ENCODE data around the gene IL25. TPM values are rescaled to one million over a fixed set of nuclear protein-coding genes. Genes with fewer than 3 reads are reported as not detected.

IL25 gene
- total and polyA plus RNA-seq, 2 experiments from 2014 or later, result not detected

DNA sequence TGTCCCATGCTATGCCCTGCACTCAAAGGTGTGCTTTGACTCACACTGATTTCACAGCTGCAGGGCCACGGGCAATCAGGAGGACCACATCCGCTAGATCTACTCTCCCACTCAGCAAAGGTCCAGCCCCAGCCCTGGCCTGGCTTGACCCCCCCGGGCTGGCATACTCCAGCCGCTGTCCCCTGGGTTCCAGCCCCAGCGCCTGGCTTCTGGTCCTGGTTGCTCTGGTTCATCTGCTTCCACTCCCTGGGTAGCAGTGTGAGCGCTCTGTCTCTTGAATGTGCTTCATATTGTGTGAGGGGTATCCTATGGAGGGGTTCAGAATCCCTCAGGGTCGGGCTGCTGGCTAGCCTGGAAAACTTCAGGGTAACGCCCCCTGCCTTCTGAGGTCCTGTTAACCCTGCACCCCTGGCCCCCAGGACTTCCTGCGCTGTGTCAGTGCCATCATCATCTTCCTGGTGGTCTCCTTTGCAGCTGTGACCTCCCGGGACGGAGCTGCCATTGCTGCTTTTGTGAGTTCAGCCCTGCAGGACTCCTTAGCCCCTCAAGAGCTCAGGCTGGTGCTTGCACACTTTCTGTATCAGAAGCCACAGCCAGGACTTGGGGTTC, 6.1 kb downstream of the IL25 start:
- no peak overlapping the region for H3K9ac ChIP-seq
- WGBS, 2 experiments (ENCODE audit: low coverage in 1 of 2, low lambda C conversion rate in 2 of 2, missing lambda C conversion rate in 2 of 2), result 54 to 59% methylated on average over 11 of the region's 11 CpGs
- H3F3A ChIP-seq (ENCODE audit: insufficient read depth), result no peaks in the 10 kb centered on the region
- H3K4me1 ChIP-seq (ENCODE audit: insufficient read depth), result no peaks in the 10 kb centered on the region
- no peaks in the 10 kb centered on the region for H4K20me1 ChIP-seq (ENCODE audit: insufficient read depth)
- no peak overlapping the region for H2AFZ ChIP-seq
- TF ChIP-seq EZH2 (IDR thresholded peaks at IDR 0.05; ENCODE audit: insufficient read depth, poor library complexity, severe bottlenecking), result no peak
- no peak overlapping the region for H3K4me3 ChIP-seq
- H3K9me2 ChIP-seq (ENCODE audit: insufficient read depth), result no peaks in the 10 kb centered on the region
- H3K27me3 ChIP-seq (replicated peaks; ENCODE audit: insufficient read depth), result peaks cover 12% of the 10 kb centered on the region; the same call in 1 of the 2 replicates
- H3K36me3 ChIP-seq (ENCODE audit: low read depth), result no peaks in the 10 kb centered on the region
- H3K9me3 ChIP-seq (ENCODE audit: low read depth), result no peaks in the 10 kb centered on the region
- no peaks in the 10 kb centered on the region for H3K79me2 ChIP-seq (ENCODE audit: insufficient read depth)
- in situ Hi-C loops (cut with MboI), result no loop called here
- H3K27ac ChIP-seq, result no peak overlapping the region
- H3K4me2 ChIP-seq (ENCODE audit: unreplicated experiment), result no peak overlapping the region
- DNase-seq, result no peak

DNA sequence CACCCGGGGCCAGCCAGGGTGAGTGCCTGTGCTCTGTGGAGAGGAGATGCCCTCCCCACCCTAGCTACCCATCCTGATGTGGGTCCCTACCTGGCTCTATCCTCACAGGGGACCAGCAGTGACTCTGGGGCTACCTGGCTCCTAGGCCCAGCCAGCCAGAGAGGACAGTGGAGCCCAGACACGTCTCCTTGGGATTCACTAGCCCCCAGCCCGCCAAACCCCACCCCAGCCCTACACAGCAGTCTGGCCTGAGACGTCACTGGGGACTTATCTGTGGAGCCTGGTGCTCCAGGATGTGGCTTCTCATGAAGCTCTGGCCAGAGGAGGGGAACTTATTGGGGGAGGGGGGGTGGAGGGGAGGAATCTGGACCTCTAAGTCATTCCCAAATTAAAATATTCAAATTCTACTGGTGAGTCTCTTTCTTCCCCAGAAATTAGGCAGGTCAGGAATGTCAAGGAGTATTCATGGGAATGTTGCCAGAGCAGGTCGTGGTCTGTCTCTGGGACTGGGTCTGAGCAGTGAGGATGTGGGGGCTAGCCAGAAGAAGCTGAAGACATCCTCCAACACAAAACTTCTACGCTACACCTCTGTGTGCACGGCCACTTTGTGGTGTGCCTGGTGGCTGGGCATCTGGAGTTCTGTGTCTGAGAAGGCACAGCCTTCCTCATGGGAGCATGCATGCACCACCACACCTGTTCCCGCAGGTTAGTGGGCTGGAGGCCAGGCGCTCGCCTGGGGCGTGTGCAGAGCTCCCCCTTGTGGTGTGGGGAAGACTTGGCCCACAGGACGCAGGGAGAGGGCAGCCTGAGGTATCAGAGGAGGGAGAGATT, 7.0 kb downstream of the IL25 start:
- peak; percentile 63 for DNase-seq
- Histone ChIP-seq H3K9ac (no peak overlapping the region), H4K20me1 (ENCODE audit: insufficient read depth) (no peaks in the 10 kb centered on the region), H3K9me3 (ENCODE audit: low read depth) (no peaks in the 10 kb centered on the region), H3K27me3 (replicated peaks; ENCODE audit: insufficient read depth) (peaks cover 12% of the 10 kb centered on the region; the same call in 1 of the 2 replicates), H3K36me3 (ENCODE audit: low read depth) (no peaks in the 10 kb centered on the region), H2AFZ (no peak overlapping the region), H3K4me2 (ENCODE audit: unreplicated experiment) (no peak overlapping the region), H3K9me2 (ENCODE audit: insufficient read depth) (no peaks in the 10 kb centered on the region), H3K27ac (no peak overlapping the region), H3F3A (ENCODE audit: insufficient read depth) (no peaks in the 10 kb centered on the region), H3K79me2 (ENCODE audit: insufficient read depth) (no peaks in the 10 kb centered on the region), H3K4me3 (no peak overlapping the region), H3K4me1 (ENCODE audit: insufficient read depth) (no peaks in the 10 kb centered on the region)
- in situ Hi-C loops (cut with MboI), result no loop called here
- TF ChIP-seq EZH2 (IDR thresholded peaks at IDR 0.05; ENCODE audit: insufficient read depth, poor library complexity, severe bottlenecking) (no peak), EZH2phosphoT487 (IDR thresholded peaks at IDR 0.05; ENCODE audit: insufficient read depth, low read depth) (no peak)
- WGBS, 2 experiments (ENCODE audit: low coverage in 1 of 2, low lambda C conversion rate in 2 of 2, missing lambda C conversion rate in 2 of 2), result 25 to 27% methylated on average over 12 of the region's 12 CpGs

- no peak for TF ChIP-seq EZH2 (IDR thresholded peaks at IDR 0.05; ENCODE audit: insufficient read depth, poor library complexity, severe bottlenecking)
- TF ChIP-seq EZH2phosphoT487 (IDR thresholded peaks at IDR 0.05; ENCODE audit: insufficient read depth, low read depth), result no peak
- Histone ChIP-seq H3K4me2 (ENCODE audit: unreplicated experiment) (no peak overlapping the region), H3K27ac (no peak overlapping the region), H2AFZ (no peak overlapping the region), H3K27me3 (replicated peaks; ENCODE audit: insufficient read depth) (peaks cover 15% of the 10 kb centered on the region; the same call in 1 of the 2 replicates), H3K9me2 (ENCODE audit: insufficient read depth) (no peaks in the 10 kb centered on the region), H3K79me2 (ENCODE audit: insufficient read depth) (no peaks in the 10 kb centered on the region), H3F3A (ENCODE audit: insufficient read depth) (no peaks in the 10 kb centered on the region), H3K36me3 (ENCODE audit: low read depth) (no peaks in the 10 kb centered on the region), H4K20me1 (ENCODE audit: insufficient read depth) (no peaks in the 10 kb centered on the region), H3K4me3 (no peak overlapping the region), H3K9ac (no peak overlapping the region), H3K4me1 (ENCODE audit: insufficient read depth) (no peaks in the 10 kb centered on the region), H3K9me3 (ENCODE audit: low read depth) (no peaks in the 10 kb centered on the region)
- in situ Hi-C loops (cut with MboI), result no loop called here
- 10 to 12% methylated on average over 16 of the region's 16 CpGs for WGBS, 2 experiments (ENCODE audit: low coverage in 1 of 2, low lambda C conversion rate in 2 of 2, missing lambda C conversion rate in 2 of 2)
- no peak for DNase-seq
Observed at GRCh38 chr14:23380197-23380914, 7.7 kb downstream of the IL25 start.

GRCh38 chr14:23380976-23381375, 8.4 kb downstream of the IL25 start:
- peaks cover 21% of the 10 kb centered on the region; the same call in 1 of the 2 replicates for H3K27me3 ChIP-seq (replicated peaks; ENCODE audit: insufficient read depth)
- H4K20me1 ChIP-seq (ENCODE audit: insufficient read depth), result no peaks in the 10 kb centered on the region
- DNase-seq, result no peak
- no peak overlapping the region for H3K4me3 ChIP-seq
- no peak overlapping the region for H3K4me2 ChIP-seq (ENCODE audit: unreplicated experiment)
- H3K9ac ChIP-seq, result no peak overlapping the region
- H3K36me3 ChIP-seq (ENCODE audit: low read depth), result no peaks in the 10 kb centered on the region
- 49% methylated on average over 4 of the region's 4 CpGs for WGBS, 2 experiments (ENCODE audit: low coverage in 1 of 2, low lambda C conversion rate in 2 of 2, missing lambda C conversion rate in 2 of 2)
- no peaks in the 10 kb centered on the region for H3K9me3 ChIP-seq (ENCODE audit: low read depth)
- H3K4me1 ChIP-seq (ENCODE audit: insufficient read depth), result no peaks in the 10 kb centered on the region
- H3K9me2 ChIP-seq (ENCODE audit: insufficient read depth), result no peaks in the 10 kb centered on the region
- TF ChIP-seq EZH2phosphoT487 (IDR thresholded peaks at IDR 0.05; ENCODE audit: insufficient read depth, low read depth) (no peak), EZH2 (IDR thresholded peaks at IDR 0.05; ENCODE audit: insufficient read depth, poor library complexity, severe bottlenecking) (no peak)
- in situ Hi-C loops (cut with MboI), result no loop called here
- H3F3A ChIP-seq (ENCODE audit: insufficient read depth), result no peaks in the 10 kb centered on the region
- H2AFZ ChIP-seq, result no peak overlapping the region
- H3K79me2 ChIP-seq (ENCODE audit: insufficient read depth), result no peaks in the 10 kb centered on the region
- no peak overlapping the region for H3K27ac ChIP-seq
